ENCODE data around the gene EBF4. TPM values are rescaled to one million over a fixed set of nuclear protein-coding genes. Genes with fewer than 3 reads are reported as not detected.
A peak's percentile ranks its signal among the peaks of the same experiment; 100 is the strongest.

EBF4 gene
- polyA plus RNA-seq, 3 donors: 0.12 TPM; not detected in 2

- peaks cover 6 to 10% (median 7%) of the 10 kb centered on the region in 3 donors for H3K27me3 Mint-ChIP-seq (ENCODE audit: low read depth in 3 of 3)
- no peak overlapping the region for H3K27ac Mint-ChIP-seq
- H3K27ac ChIP-seq (ENCODE audit: low read depth in 1 of 2, low read length in 2 of 2): no peak overlapping the region
- no peak for DNase-seq
- no peaks in the 10 kb centered on the region for H3K9me3 ChIP-seq (replicated peaks in 1 of 2; ENCODE audit: control insufficient read depth in 1 of 2, insufficient read depth in 1 of 2, low read length in 2 of 2)
- no peaks in the 10 kb centered on the region for H4K20me1 ChIP-seq (ENCODE audit: insufficient read depth, low read length)
- peaks cover 23% of the 10 kb centered on the region for H3K4me1 Mint-ChIP-seq
- no peak overlapping the region for H3K9ac ChIP-seq (ENCODE audit: insufficient read depth, low read length, poor library complexity, severe bottlenecking)
- no peaks in the 10 kb centered on the region for H3K36me3 Mint-ChIP-seq
- no peaks in the 10 kb centered on the region for H3K36me3 ChIP-seq (replicated peaks in 1 of 2; ENCODE audit: control insufficient read depth in 1 of 2, insufficient read depth in 2 of 2, low read length in 2 of 2)
- peaks cover 0 to 6% (median 2%) of the 10 kb centered on the region in 7 donors for H3K9me3 Mint-ChIP-seq
- H3K4me2 ChIP-seq (replicated peaks; ENCODE audit: extremely low read depth, low read length, poor library complexity, severe bottlenecking): no peak overlapping the region
- TF ChIP-seq CTCF (IDR thresholded peaks at IDR 0.05): no peak
- intact Hi-C loops (cut with micrococcal nuclease): no loop called here
- H3K4me1 ChIP-seq (ENCODE audit: control insufficient read depth in 1 of 2, insufficient read depth in 2 of 2, low read length in 2 of 2): no peaks in the 10 kb centered on the region
- no peaks in the 10 kb centered on the region for H3K27me3 ChIP-seq (ENCODE audit: control insufficient read depth in 2 of 2, insufficient read depth in 2 of 2, low read length in 2 of 2)
- H2AFZ ChIP-seq (ENCODE audit: insufficient read depth, low read depth, low read length, poor library complexity, severe bottlenecking): no peak overlapping the region
- no peaks in the 10 kb centered on the region for H3K79me2 ChIP-seq (ENCODE audit: insufficient read depth, low read length)
- no peak overlapping the region for H3K4me3 Mint-ChIP-seq
- WGBS (ENCODE audit: insufficient coverage): 88% methylated on average over 1 of the region's 3 CpGs
- H3K4me3 ChIP-seq (replicated peaks in 1 of 3; ENCODE audit: low read depth in 2 of 3, low read length in 3 of 3): no peak overlapping the region
Measured at GRCh38 chr20:2775139-2775538, 82.6 kb downstream of the EBF4 start.

DNA sequence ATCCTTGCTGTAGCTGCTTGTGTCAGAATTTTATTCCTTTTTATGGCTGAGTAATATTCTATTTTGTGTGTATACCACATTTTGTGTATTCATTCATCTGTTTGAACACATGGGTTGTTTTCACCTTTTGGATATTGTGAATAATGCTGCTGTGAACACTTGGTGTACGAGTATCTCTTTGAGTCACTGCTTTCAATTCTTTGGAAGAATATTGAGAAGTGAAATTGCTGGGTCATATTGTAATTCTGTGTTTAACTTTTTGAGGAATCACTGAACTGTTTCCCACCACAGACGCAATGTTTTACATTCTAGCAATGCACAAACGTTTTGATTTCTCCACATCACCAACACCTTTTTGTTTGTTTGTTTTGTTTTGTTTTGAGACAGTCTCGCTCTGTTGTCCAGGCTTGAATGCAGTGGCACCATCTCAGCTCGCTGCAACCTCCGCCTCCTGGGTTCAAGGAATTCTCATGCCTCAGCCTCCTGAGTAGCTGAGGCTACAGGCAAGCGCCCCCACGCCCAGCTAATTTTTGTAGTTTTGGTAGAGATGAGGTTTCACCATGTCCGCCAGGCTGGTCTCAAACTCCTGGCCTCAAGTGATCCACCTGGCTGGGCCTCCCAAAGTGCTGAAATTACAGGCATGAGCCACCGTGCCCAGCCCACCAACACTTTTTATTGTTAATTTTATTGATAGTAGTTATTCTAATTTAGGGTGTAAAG is 86.2 kb downstream of the EBF4 start:
- Histone ChIP-seq H3K9ac (ENCODE audit: insufficient read depth, low read length, poor library complexity, severe bottlenecking) (no peak overlapping the region), H3K4me3 (replicated peaks in 1 of 3; ENCODE audit: low read depth in 2 of 3, low read length in 3 of 3) (no peak overlapping the region), H3K79me2 (ENCODE audit: insufficient read depth, low read length) (no peaks in the 10 kb centered on the region), H3K4me2 (replicated peaks; ENCODE audit: extremely low read depth, low read length, poor library complexity, severe bottlenecking) (no peak overlapping the region), H3K4me1 (ENCODE audit: control insufficient read depth in 1 of 2, insufficient read depth in 2 of 2, low read length in 2 of 2) (no peaks in the 10 kb centered on the region), H4K20me1 (ENCODE audit: insufficient read depth, low read length) (no peaks in the 10 kb centered on the region), H3K27ac (ENCODE audit: low read depth in 1 of 2, low read length in 2 of 2) (no peak overlapping the region), H3K27me3 (ENCODE audit: control insufficient read depth in 2 of 2, insufficient read depth in 2 of 2, low read length in 2 of 2) (peaks cover 0 to 4% of the 10 kb centered on the region in 2 donors), H3K36me3 (replicated peaks in 1 of 2; ENCODE audit: control insufficient read depth in 1 of 2, insufficient read depth in 2 of 2, low read length in 2 of 2) (no peaks in the 10 kb centered on the region), H3K9me3 (replicated peaks in 1 of 2; ENCODE audit: control insufficient read depth in 1 of 2, insufficient read depth in 1 of 2, low read length in 2 of 2) (no peaks in the 10 kb centered on the region), H2AFZ (ENCODE audit: insufficient read depth, low read depth, low read length, poor library complexity, severe bottlenecking) (no peak overlapping the region)
- Mint-ChIP-seq H3K9me3 (peaks cover 0 to 6% (median 2%) of the 10 kb centered on the region in 7 donors), H3K36me3 (no peaks in the 10 kb centered on the region), H3K4me3 (no peak overlapping the region), H3K27me3 (ENCODE audit: low read depth in 3 of 3) (peaks cover 8 to 15% (median 12%) of the 10 kb centered on the region in 3 donors), H3K4me1 (peaks cover 8% of the 10 kb centered on the region), H3K27ac (peak overlapping the region in 1 of 7 donors; percentile 57)
- 100% methylated on average over 1 of the region's 10 CpGs for WGBS (ENCODE audit: insufficient coverage)
- no peak for TF ChIP-seq CTCF (IDR thresholded peaks at IDR 0.05)
- intact Hi-C loops (cut with micrococcal nuclease): no loop called here
- DNase-seq: no peak
